Measurements from ENCODE around the gene P3R3URF. TPM values are rescaled to one million over a fixed set of nuclear protein-coding genes. Genes with fewer than 3 reads are reported as not detected.
A peak's percentile ranks its signal among the peaks of the same experiment; 100 is the strongest.

Gene P3R3URF
- total and polyA plus RNA-seq, 12 donors: not detected

DNA sequence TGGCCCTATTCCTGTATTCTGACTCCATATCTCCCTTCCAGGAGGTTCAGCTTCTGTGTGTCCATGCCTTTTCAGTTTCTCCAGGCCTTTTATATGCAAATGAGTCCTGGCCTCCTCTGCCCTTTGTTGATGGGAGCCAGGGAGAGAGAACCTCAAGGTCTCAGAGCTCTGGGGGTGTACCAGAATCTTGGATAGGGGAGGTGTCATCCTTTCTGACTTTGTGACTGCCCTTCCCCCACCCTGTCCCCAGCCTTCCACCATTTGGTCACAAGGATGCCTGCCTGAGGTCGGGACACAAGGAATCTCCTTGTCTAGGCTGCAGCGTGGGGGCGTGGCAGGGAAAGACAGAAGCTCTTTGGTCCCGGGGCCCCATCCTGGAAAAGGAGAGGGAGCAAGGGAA, 45.5 kb upstream of the P3R3URF start:
- no peak overlapping the region for H3K4me3 ChIP-seq
- no peaks in the 10 kb centered on the region for H3K9me3 ChIP-seq
- ATAC-seq (no peak), DNase-seq (no peak)
- peak overlapping the region in 1 of 10 donors; percentile 7 for H3K27ac ChIP-seq
- intact Hi-C loops (cut with DNase I): loop anchor here in 7 of 10 donors (2.0 to 5.0 kb wide), 3 partner anchors 39 to 185 kb away; no protein-coding TSS in a partner anchor
- peaks cover 0 to 35% (median 0%) of the 10 kb centered on the region in 9 donors for H3K36me3 ChIP-seq
- TF ChIP-seq, protein P1, sequence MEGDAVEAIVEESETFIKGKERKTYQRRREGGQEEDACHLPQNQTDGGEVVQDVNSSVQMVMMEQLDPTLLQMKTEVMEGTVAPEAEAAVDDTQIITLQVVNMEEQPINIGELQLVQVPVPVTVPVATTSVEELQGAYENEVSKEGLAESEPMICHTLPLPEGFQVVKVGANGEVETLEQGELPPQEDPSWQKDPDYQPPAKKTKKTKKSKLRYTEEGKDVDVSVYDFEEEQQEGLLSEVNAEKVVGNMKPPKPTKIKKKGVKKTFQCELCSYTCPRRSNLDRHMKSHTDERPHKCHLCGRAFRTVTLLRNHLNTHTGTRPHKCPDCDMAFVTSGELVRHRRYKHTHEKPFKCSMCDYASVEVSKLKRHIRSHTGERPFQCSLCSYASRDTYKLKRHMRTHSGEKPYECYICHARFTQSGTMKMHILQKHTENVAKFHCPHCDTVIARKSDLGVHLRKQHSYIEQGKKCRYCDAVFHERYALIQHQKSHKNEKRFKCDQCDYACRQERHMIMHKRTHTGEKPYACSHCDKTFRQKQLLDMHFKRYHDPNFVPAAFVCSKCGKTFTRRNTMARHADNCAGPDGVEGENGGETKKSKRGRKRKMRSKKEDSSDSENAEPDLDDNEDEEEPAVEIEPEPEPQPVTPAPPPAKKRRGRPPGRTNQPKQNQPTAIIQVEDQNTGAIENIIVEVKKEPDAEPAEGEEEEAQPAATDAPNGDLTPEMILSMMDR (IDR thresholded peaks at IDR 0.05): no peak
- H3K4me1 ChIP-seq: peaks cover 0 to 27% (median 0%) of the 10 kb centered on the region in 9 donors
- WGBS, 2 donors: 47 to 55% methylated on average over 4 of the region's 4 CpGs
- no peaks in the 10 kb centered on the region for H3K27me3 ChIP-seq

DNA sequence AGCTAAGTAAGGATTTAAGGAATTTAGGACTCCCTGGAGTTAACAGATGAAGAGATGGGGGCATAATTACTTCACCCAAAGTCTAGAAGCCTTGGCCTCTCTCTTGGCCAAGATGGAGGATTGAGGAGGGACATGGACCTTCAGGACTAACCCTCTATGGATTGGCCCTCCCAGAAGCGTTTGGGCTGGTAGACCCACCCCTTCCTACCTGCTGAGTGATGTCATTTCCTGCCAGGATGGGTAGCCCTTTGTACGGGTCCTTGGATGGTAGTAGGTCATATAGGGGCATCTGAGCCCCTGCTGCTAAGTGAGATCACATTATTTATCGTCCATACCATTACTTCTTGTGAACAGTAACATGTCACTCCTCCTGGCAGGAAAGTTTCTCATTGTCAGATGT, 44.5 kb upstream of the P3R3URF start:
- no peak overlapping the region for H3K27ac ChIP-seq
- no peaks in the 10 kb centered on the region for H3K9me3 ChIP-seq
- WGBS, 2 donors: 80 to 92% methylated on average over 3 of the region's 3 CpGs
- ATAC-seq (no peak), DNase-seq (no peak)
- TF ChIP-seq, protein P1 (IDR thresholded peaks at IDR 0.05): no peak
- intact Hi-C loops (cut with DNase I): loop anchor here in 6 of 10 donors (5.0 kb wide), 2 partner anchors 39 to 184 kb away; no protein-coding TSS in a partner anchor
- H3K4me3 ChIP-seq: no peak overlapping the region
- H3K36me3 ChIP-seq: peaks cover 0 to 35% (median 0%) of the 10 kb centered on the region in 9 donors
- H3K27me3 ChIP-seq: no peaks in the 10 kb centered on the region
- peaks cover 0 to 27% (median 0%) of the 10 kb centered on the region in 9 donors for H3K4me1 ChIP-seq

- TF ChIP-seq, protein P1 (IDR thresholded peaks at IDR 0.05): no peak
- ATAC-seq (peak in 1 of 8 donors; percentile 17), DNase-seq (no peak)
- Histone ChIP-seq H3K4me3 (no peak overlapping the region), H3K36me3 (peaks cover 0 to 35% (median 0%) of the 10 kb centered on the region in 9 donors), H3K27me3 (no peaks in the 10 kb centered on the region), H3K27ac (no peak overlapping the region), H3K9me3 (no peaks in the 10 kb centered on the region), H3K4me1 (peaks cover 0 to 27% (median 0%) of the 10 kb centered on the region in 9 donors)
- 78% methylated on average over 18 of the region's 18 CpGs for WGBS, 2 donors
- intact Hi-C loops (cut with DNase I): loop anchor here in 6 of 10 donors (5.0 kb wide), 2 partner anchors 38 to 183 kb away; no protein-coding TSS in a partner anchor
Observed at GRCh38 chr1:46219551-46220520, 43.5 kb upstream of the P3R3URF start.

- no peak overlapping the region for H3K27ac ChIP-seq
- TF ChIP-seq, protein P1 (IDR thresholded peaks at IDR 0.05): no peak
- no peak for ATAC-seq
- H3K36me3 ChIP-seq: peaks cover 0 to 35% (median 0%) of the 10 kb centered on the region in 9 donors
- no peak overlapping the region for H3K4me3 ChIP-seq
- DNase-seq: no peak
- WGBS, 2 donors: 90% methylated on average over 8 of the region's 8 CpGs
- H3K27me3 ChIP-seq: no peaks in the 10 kb centered on the region
- peaks cover 0 to 23% (median 0%) of the 10 kb centered on the region in 9 donors for H3K4me1 ChIP-seq
- no peaks in the 10 kb centered on the region for H3K9me3 ChIP-seq
- intact Hi-C loops (cut with DNase I): no loop called here
Observed at GRCh38 chr1:46218443-46218842, 42.2 kb upstream of the P3R3URF start.
